Gastroesophageal sphincter (tissue), 4 donors: ENCODE measurements around the gene LBHD2. TPM values are rescaled to one million over a fixed set of nuclear protein-coding genes. Genes with fewer than 3 reads are reported as not detected.
A peak's percentile ranks its signal among the peaks of the same experiment; 100 is the strongest.

Source experiments
- ATAC-seq: fragments of 150-250 bp; one replicate; pipeline ENCODE4 v1.9.1; 2016; ENCODE audit warnings: mild to moderate bottlenecking, moderate library complexity
- H3K27ac ChIP-seq, 4 donors: fragments of 200-600 bp; sonication (generic) in 3 of 4; 1 replicate in 3 of 4; 2 replicates in 1 of 4; pipeline ENCODE4 v1.5.1; 2016 to 2019
- H3K27me3 ChIP-seq: fragments of 200-600 bp; sonication (generic); one replicate; pipeline ENCODE4 v1.5.1; 2019
- H3K36me3 ChIP-seq, 2 donors: fragments of 200-600 bp; sonication (generic); one replicate each; pipeline ENCODE4 v1.5.1; 2019; ENCODE audit warnings: control low read depth in 1 of 2
- H3K4me1 ChIP-seq, 3 donors: fragments of 200-600 bp; sonication (generic); 1 replicate in 2 of 3; 2 replicates in 1 of 3; pipeline ENCODE4 v1.5.1; 2016 to 2019; ENCODE audit warnings: control low read depth in 2 of 3
- H3K4me3 ChIP-seq, 2 donors: fragments of 200-600 bp; sonication (generic); one replicate each; pipeline ENCODE4 v1.5.1; 2019; ENCODE audit warnings: mild to moderate bottlenecking in 1 of 2, moderate library complexity in 1 of 2
- H3K9me3 ChIP-seq, 3 donors: fragments of 200-600 bp; sonication (generic); one replicate each; pipeline ENCODE4 v1.5.1; 2017 to 2019; ENCODE audit warnings: control low read depth in 2 of 3
- CTCF ChIP-seq, 4 experiments: fragments of 200-600 bp in 2 of 4; fragments of 450-650 bp in 2 of 4; sonication (generic) in 1 of 4; IDR thresholded peaks; one replicate each; pipeline ENCODE4 v1.5.1; 2017 to 2019; ENCODE audit warnings: antibody characterized with exemption in 4 of 4, mild to moderate bottlenecking in 2 of 4, moderate library complexity in 2 of 4
- EP300 ChIP-seq: sonication (generic); formaldehyde crosslinking; IDR thresholded peaks from one replicate; pipeline ENCODE4 v1.6.1; 2017; ENCODE audit warnings: antibody characterized with exemption, mild to moderate bottlenecking
- POLR2A ChIP-seq, 2 donors: fragments of 450-650 bp; IDR thresholded peaks; one replicate each; pipeline ENCODE4 v1.6.1; 2017; ENCODE audit warnings: antibody characterized with exemption in 2 of 2, mild to moderate bottlenecking in 2 of 2, moderate library complexity in 1 of 2
- POLR2AphosphoS5 ChIP-seq: sonication (generic); formaldehyde crosslinking; IDR thresholded peaks from one replicate; pipeline ENCODE4 v1.6.1; 2017; ENCODE audit warnings: antibody characterized with exemption
- WGBS, 2 donors: methylation state at CpG; one replicate each; pipeline ENCODE4 v1.1.5; 2018; ENCODE audit warnings: low coverage in 1 of 2; 5-methylcytosine and 5-hydroxymethylcytosine counted together
- total RNA-seq, 4 donors: library from RNA; depleted of rRNA; stranded (reverse); fragments of >200 nt; gene quantifications; one replicate each; pipeline ENCODE4 v1.1.0, GENCODE V29; 2016

LBHD2 gene
- total RNA-seq, 4 donors from 2014 or later, result not detected

- no peaks in the 10 kb centered on the region for H3K9me3 ChIP-seq
- H3K4me3 ChIP-seq, result no peak overlapping the region
- TF ChIP-seq POLR2AphosphoS5, result no peak
- no peak for TF ChIP-seq CTCF (IDR thresholded peaks at IDR 0.05)
- no peak for TF ChIP-seq EP300
- no peak for TF ChIP-seq POLR2A (IDR thresholded peaks at IDR 0.05)
- peaks cover 0 to 86% (median 38%) of the 10 kb centered on the region in 3 donors for H3K4me1 ChIP-seq
- peak overlapping the region in 3 of 4 donors; percentile 10 to 43 (median 24) for H3K27ac ChIP-seq
- H3K27me3 ChIP-seq, result peaks cover 12% of the 10 kb centered on the region
- no peak for ATAC-seq
- peaks cover 0 to 43% of the 10 kb centered on the region in 2 donors for H3K36me3 ChIP-seq
- WGBS, 2 donors, result 40 to 79% methylated on average over 1 to 2 of the region's 13 CpGs
These were observed 44.8 kb downstream of the LBHD2 start for GRCh38 chr14:103128631-103129300.

GRCh38 chr14:103129301-103130016, 45.4 kb downstream of the LBHD2 start:
- TF ChIP-seq CTCF (IDR thresholded peaks at IDR 0.05), result no peak
- no peak for TF ChIP-seq EP300
- TF ChIP-seq POLR2AphosphoS5, result no peak
- no peak for TF ChIP-seq POLR2A (IDR thresholded peaks at IDR 0.05)
- H3K9me3 ChIP-seq, result no peaks in the 10 kb centered on the region
- no peak overlapping the region for H3K4me3 ChIP-seq
- WGBS, 2 donors, result 89 to 94% methylated on average over 3 to 5 of the region's 12 CpGs
- H3K27ac ChIP-seq, result peak overlapping the region in 3 of 4 donors; percentile 24 to 63 (median 43)
- H3K27me3 ChIP-seq, result peaks cover 5% of the 10 kb centered on the region
- ATAC-seq, result no peak
- peaks cover 0 to 50% of the 10 kb centered on the region in 2 donors for H3K36me3 ChIP-seq
- peaks cover 0 to 79% (median 35%) of the 10 kb centered on the region in 3 donors for H3K4me1 ChIP-seq

GRCh38 chr14:103130017-103130764, 46.2 kb downstream of the LBHD2 start:
- ATAC-seq, result no peak
- Histone ChIP-seq H3K9me3 (no peaks in the 10 kb centered on the region), H3K4me1 (peaks cover 0 to 72% (median 31%) of the 10 kb centered on the region in 3 donors), H3K27me3 (no peaks in the 10 kb centered on the region), H3K27ac (peak overlapping the region in 3 of 4 donors; percentile 63 to 65 (median 65)), H3K36me3 (peaks cover 0 to 57% of the 10 kb centered on the region in 2 donors), H3K4me3 (no peak overlapping the region)
- TF ChIP-seq POLR2AphosphoS5 (no peak), POLR2A (IDR thresholded peaks at IDR 0.05) (no peak), EP300 (no peak), CTCF (IDR thresholded peaks at IDR 0.05) (no peak)
- 60 to 90% methylated on average over 1 to 2 of the region's 26 CpGs for WGBS, 2 donors

- peaks cover 0 to 64% (median 31%) of the 10 kb centered on the region in 3 donors for H3K4me1 ChIP-seq
- H3K4me3 ChIP-seq, result no peak overlapping the region
- H3K36me3 ChIP-seq, result peaks cover 0 to 65% of the 10 kb centered on the region in 2 donors
- H3K27me3 ChIP-seq, result no peaks in the 10 kb centered on the region
- H3K9me3 ChIP-seq, result no peaks in the 10 kb centered on the region
- ATAC-seq, result peak; percentile 77
- TF ChIP-seq CTCF (IDR thresholded peaks at IDR 0.05) (no peak), POLR2AphosphoS5 (no peak), POLR2A (IDR thresholded peaks at IDR 0.05) (no peak), EP300 (no peak)
- peak overlapping the region in 3 of 4 donors; percentile 63 to 65 (median 65) for H3K27ac ChIP-seq
- 19% methylated on average over 3 of the region's 8 CpGs; no CpG with 5 or more reads in 1 of the 2 donors for WGBS, 2 donors
These were observed 47.0 kb downstream of the LBHD2 start for GRCh38 chr14:103130965-103131364.
